Heart left ventricle (tissue), 13 donors: ENCODE results near the gene ERCC1.

ENCODE experiments used
- POLR2A ChIP-seq, 2 donors: fragments of 450-650 bp; IDR thresholded peaks; one replicate each; pipeline ENCODE4 v1.6.1; 2017; ENCODE audit warnings: antibody characterized with exemption in 2 of 2, mild to moderate bottlenecking in 2 of 2, moderate library complexity in 2 of 2
- TF ChIP-seq, protein P1 (sequence below), 12 donors: fragments of 200-600 bp; sonication (generic) in 4 of 12; IDR thresholded peaks; one replicate each; pipeline versions ENCODE4 v1.5.0 to v1.8.0; 2018 to 2022; ENCODE audit warnings: antibody characterized with exemption in 12 of 12, mild to moderate bottlenecking in 5 of 12
- donor health status: ischemic (EF 13 %, LVEDD 7.1; RV severe dilation, severe dysfunction).
- donor health status: DM: no; HTN: yes; CAD: no.
- donor health status: DM: no; HTN: no; CAD: no.
- donor health status: ischemic (EF 25% LVEDD 6.9; RV normal size, moderate dysfunction).
- donor health status: ischemic (EF 25% LVEDD 5.7; RV mildly dilated, moderate dysfunction).
- donor health status: ischemic (EF 35%, LVEDD 5.7; RV mildly dilated, moderate dysfunction).
- donor health status: nonischemic (EF 11% LVEDD 7.7; RV severe dilation, severe dysfunction).
- donor health status: DM: yes; HTN: yes; CAD: no.
- donor health status: PGD.
- donor health status: ischemic (EF 29% LVEDD 5.4; RV normal size, mild dysfunction).
- donor health status: nonischemic (EF 23%, LVEDD 6.1; RV moderate dilation, normal function).

- peak in 1 of 2 donors; percentile 52 for TF ChIP-seq POLR2A (IDR thresholded peaks at IDR 0.05)
- TF ChIP-seq, protein P1, sequence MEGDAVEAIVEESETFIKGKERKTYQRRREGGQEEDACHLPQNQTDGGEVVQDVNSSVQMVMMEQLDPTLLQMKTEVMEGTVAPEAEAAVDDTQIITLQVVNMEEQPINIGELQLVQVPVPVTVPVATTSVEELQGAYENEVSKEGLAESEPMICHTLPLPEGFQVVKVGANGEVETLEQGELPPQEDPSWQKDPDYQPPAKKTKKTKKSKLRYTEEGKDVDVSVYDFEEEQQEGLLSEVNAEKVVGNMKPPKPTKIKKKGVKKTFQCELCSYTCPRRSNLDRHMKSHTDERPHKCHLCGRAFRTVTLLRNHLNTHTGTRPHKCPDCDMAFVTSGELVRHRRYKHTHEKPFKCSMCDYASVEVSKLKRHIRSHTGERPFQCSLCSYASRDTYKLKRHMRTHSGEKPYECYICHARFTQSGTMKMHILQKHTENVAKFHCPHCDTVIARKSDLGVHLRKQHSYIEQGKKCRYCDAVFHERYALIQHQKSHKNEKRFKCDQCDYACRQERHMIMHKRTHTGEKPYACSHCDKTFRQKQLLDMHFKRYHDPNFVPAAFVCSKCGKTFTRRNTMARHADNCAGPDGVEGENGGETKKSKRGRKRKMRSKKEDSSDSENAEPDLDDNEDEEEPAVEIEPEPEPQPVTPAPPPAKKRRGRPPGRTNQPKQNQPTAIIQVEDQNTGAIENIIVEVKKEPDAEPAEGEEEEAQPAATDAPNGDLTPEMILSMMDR (IDR thresholded peaks at IDR 0.05), result peak; percentile 97 to 100 (median 100)
Measured at GRCh38 chr19:45439569-45440258, 16.0 kb upstream of the ERCC1 start.
